CD14-positive monocyte (primary cell): ENCODE results near the gene DUS1L. TPM values are rescaled to one million over a fixed set of nuclear protein-coding genes. Genes with fewer than 3 reads are reported as not detected.

ENCODE experiments used
- DNase-seq, 3 donors: peaks; one replicate each; pipeline ENCODE4 v3.0.0-alpha.2; 2011 to 2022
- H2AFZ ChIP-seq: 2 replicates; pipeline ENCODE4 v1.6.0; 2012; ENCODE audit warnings: mild to moderate bottlenecking, low read depth, low read length, inconsistent platforms; ENCODE audit not compliant: insufficient read depth, poor library complexity, severe bottlenecking
- H3K27ac ChIP-seq, 2 donors: 1 replicate in 1 of 2; 2 replicates in 1 of 2; pipeline ENCODE4 v1.5.1; 2012 to 2013; ENCODE audit warnings: low read length in 2 of 2, control low read depth in 1 of 2, inconsistent platforms in 1 of 2, low read depth in 1 of 2, mild to moderate bottlenecking in 1 of 2
- H3K27me3 ChIP-seq, 2 donors: one replicate each; pipeline versions ENCODE4 v1.6.0 to v1.6.1; 2011 to 2013; ENCODE audit warnings: low read length in 2 of 2; ENCODE audit not compliant: control insufficient read depth in 2 of 2, insufficient read depth in 2 of 2
- H3K36me3 ChIP-seq, 2 donors: replicated peaks in 1 of 2; 1 replicate in 1 of 2; 2 replicates in 1 of 2; pipeline versions ENCODE4 v1.5.1 to v1.6.1; 2012 to 2013; ENCODE audit warnings: low read length in 2 of 2, control low read depth in 1 of 2, inconsistent platforms in 1 of 2, mild to moderate bottlenecking in 1 of 2; ENCODE audit not compliant: insufficient read depth in 2 of 2, control insufficient read depth in 1 of 2
- H3K4me1 ChIP-seq, 2 donors: 1 replicate in 1 of 2; 2 replicates in 1 of 2; pipeline versions ENCODE4 v1.5.1 to v1.6.1; 2012 to 2013; ENCODE audit warnings: low read length in 2 of 2, control low read depth in 1 of 2, inconsistent platforms in 1 of 2, mild to moderate bottlenecking in 1 of 2, moderate library complexity in 1 of 2; ENCODE audit not compliant: insufficient read depth in 2 of 2, control insufficient read depth in 1 of 2
- H3K4me2 ChIP-seq: replicated peaks from 2 replicates; pipeline ENCODE3; 2012; ENCODE audit warnings: low read length, moderate library complexity, mild to moderate bottlenecking; ENCODE audit not compliant: poor library complexity, severe bottlenecking; ENCODE audit errors: extremely low read depth
- H3K4me3 ChIP-seq, 3 experiments: fragments of 200-600 bp in 1 of 3; sonication (generic) in 1 of 3; replicated peaks in 1 of 3; 1 replicate in 2 of 3; 2 replicates in 1 of 3; pipeline ENCODE4 v1.5.1; 2011 to 2013; ENCODE audit warnings: low read length in 3 of 3, mild to moderate bottlenecking in 3 of 3, control low read depth in 2 of 3, low read depth in 2 of 3, inconsistent platforms in 1 of 3, moderate library complexity in 1 of 3
- H3K79me2 ChIP-seq: 2 replicates; pipeline ENCODE4 v1.6.0; 2012; ENCODE audit warnings: mild to moderate bottlenecking, control low read depth, inconsistent platforms, low read length, moderate library complexity; ENCODE audit not compliant: insufficient read depth
- H3K9ac ChIP-seq: 2 replicates; pipeline ENCODE4 v1.6.0; 2017; ENCODE audit warnings: low read length, mild to moderate bottlenecking; ENCODE audit not compliant: insufficient read depth, poor library complexity, severe bottlenecking
- H3K9me3 ChIP-seq, 2 donors: replicated peaks in 1 of 2; 1 replicate in 1 of 2; 2 replicates in 1 of 2; pipeline versions ENCODE4 v1.5.1 to v1.6.1; 2012 to 2013; ENCODE audit warnings: low read length in 2 of 2, control low read depth in 1 of 2; ENCODE audit not compliant: control insufficient read depth in 1 of 2, insufficient read depth in 1 of 2
- H4K20me1 ChIP-seq: 2 replicates; pipeline ENCODE4 v1.6.0; 2012; ENCODE audit warnings: mild to moderate bottlenecking, low read length, control low read depth, moderate library complexity; ENCODE audit not compliant: insufficient read depth
- H3K27ac Mint-ChIP-seq, 7 donors: one replicate each; pipeline ENCODE4 v1.8.0; 2020; ENCODE audit warnings: mild to moderate bottlenecking in 7 of 7, mixed read lengths in 7 of 7, moderate library complexity in 6 of 7, inconsistent platforms in 2 of 7
- H3K27me3 Mint-ChIP-seq, 3 donors: one replicate each; pipeline ENCODE4 v1.8.0; 2021 to 2022; ENCODE audit warnings: low read depth in 3 of 3, mild to moderate bottlenecking in 3 of 3, mixed read lengths in 3 of 3, moderate library complexity in 3 of 3, inconsistent platforms in 1 of 3
- H3K36me3 Mint-ChIP-seq, 2 donors: one replicate each; pipeline ENCODE4 v1.8.0; 2020; ENCODE audit warnings: mixed read lengths in 2 of 2, inconsistent platforms in 1 of 2, mild to moderate bottlenecking in 1 of 2
- H3K4me1 Mint-ChIP-seq: one replicate; pipeline ENCODE4 v1.8.0; 2020; ENCODE audit warnings: mild to moderate bottlenecking, mixed read lengths
- H3K4me3 Mint-ChIP-seq, 2 donors: one replicate each; pipeline ENCODE4 v1.8.0; 2020; ENCODE audit warnings: mild to moderate bottlenecking in 2 of 2, mixed read lengths in 2 of 2, moderate library complexity in 1 of 2
- H3K9me3 Mint-ChIP-seq, 7 donors: one replicate each; pipeline ENCODE4 v1.8.0; 2020 to 2022; ENCODE audit warnings: mixed read lengths in 7 of 7, mild to moderate bottlenecking in 6 of 7, moderate library complexity in 6 of 7, inconsistent platforms in 2 of 7
- CTCF ChIP-seq: fragments of 200-600 bp; IDR thresholded peaks from one replicate; pipeline ENCODE4 v1.8.0; 2022; ENCODE audit warnings: antibody characterized with exemption, mild to moderate bottlenecking
- WGBS: methylation state at CpG from one replicate; pipeline ENCODE4 v1.1.5; 2013; ENCODE audit warnings: missing lambda C conversion rate; ENCODE audit not compliant: insufficient coverage; 5-methylcytosine and 5-hydroxymethylcytosine counted together
- intact Hi-C, 2 donors: fragments of 100-400 bp; cut with micrococcal nuclease; formaldehyde crosslinking; loops; one replicate each; pipeline versions ENCODE4 v1.15.0 to v1.15.1; 2023
- polyA plus RNA-seq, 3 donors: library from polyadenylated mRNA; depleted of rRNA in 1 of 3; unstranded in 2 of 3; stranded (reverse) in 1 of 3; fragments of 300-500 nt in 2 of 3; fragments of >200 nt in 1 of 3; fragmentation: Illumina TruSeq in 2 of 3; gene quantifications; 1 replicate in 2 of 3; 2 replicates in 1 of 3; pipeline ENCODE4 v1.2.3, GENCODE V29; 2012 to 2021

Gene DUS1L
- polyA plus RNA-seq, 3 donors, result 23.9 to 175 (median 47.6) TPM

DNA sequence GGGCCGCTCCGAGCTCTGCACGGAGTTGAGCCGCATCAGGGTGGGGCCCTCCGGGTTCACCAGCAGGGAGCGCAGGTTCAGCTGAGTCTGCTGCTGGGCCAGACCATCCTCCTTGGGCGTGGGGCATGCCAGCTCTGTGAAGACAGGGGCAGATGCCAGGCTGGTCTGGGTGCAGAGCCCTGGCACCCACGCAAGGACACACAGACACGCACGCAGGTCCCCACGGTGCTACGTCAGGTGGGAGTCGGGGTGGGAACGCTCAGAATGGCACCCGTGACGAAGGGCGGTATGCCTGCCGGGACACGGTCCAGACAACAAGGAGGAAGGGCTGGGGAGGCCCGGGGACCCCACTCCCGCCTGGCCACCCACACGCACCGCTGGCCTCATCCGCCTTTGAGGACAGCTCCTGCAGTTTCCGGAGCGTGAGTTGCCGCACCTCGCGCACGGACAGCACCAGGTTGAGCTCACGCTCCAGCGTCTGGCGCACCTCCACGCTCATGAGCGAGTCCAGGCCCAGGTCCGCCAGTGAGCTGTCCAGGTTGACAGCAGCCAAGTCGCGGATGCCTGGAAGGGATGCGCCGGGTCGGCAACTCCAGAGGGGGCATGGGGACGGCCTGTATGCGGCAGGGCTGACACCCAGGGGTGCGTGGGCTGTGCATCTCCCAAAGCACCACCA is 15.3 kb upstream of the DUS1L start:
- Histone ChIP-seq H4K20me1 (no peaks in the 10 kb centered on the region), H3K27me3 (no peaks in the 10 kb centered on the region), H3K9ac (no peak overlapping the region), H3K36me3 (peaks cover 52 to 63% of the 10 kb centered on the region in 2 donors), H3K4me1 (no peaks in the 10 kb centered on the region), H3K79me2 (no peaks in the 10 kb centered on the region), H3K9me3 (no peaks in the 10 kb centered on the region), H3K4me2 (no peak overlapping the region), H2AFZ (no peak overlapping the region), H3K4me3 (no peak overlapping the region), H3K27ac (no peak overlapping the region)
- 97% methylated on average over 43 of the region's 44 CpGs for WGBS
- Mint-ChIP-seq H3K4me3 (no peak overlapping the region), H3K4me1 (no peaks in the 10 kb centered on the region), H3K27ac (peak overlapping the region in 1 of 7 donors; percentile 15), H3K36me3 (peaks cover 36 to 65% of the 10 kb centered on the region in 2 donors), H3K27me3 (peaks cover 0 to 3% (median under 1%) of the 10 kb centered on the region in 3 donors), H3K9me3 (peaks cover 0 to 1% (median 0%) of the 10 kb centered on the region in 7 donors)
- intact Hi-C loops, result no loop called here
- TF ChIP-seq CTCF, result no peak
- DNase-seq, result no peak

- H3K79me2 ChIP-seq, result no peaks in the 10 kb centered on the region
- H3K4me2 ChIP-seq, result no peak overlapping the region
- intact Hi-C loops, result no loop called here
- H2AFZ ChIP-seq, result no peak overlapping the region
- no peaks in the 10 kb centered on the region for H3K9me3 ChIP-seq
- peaks cover 1 to 6% (median 2%) of the 10 kb centered on the region in 3 donors for H3K27me3 Mint-ChIP-seq
- H3K4me1 ChIP-seq, result no peaks in the 10 kb centered on the region
- no peaks in the 10 kb centered on the region for H3K27me3 ChIP-seq
- H3K9ac ChIP-seq, result no peak overlapping the region
- H3K36me3 ChIP-seq, result peaks cover 48 to 57% of the 10 kb centered on the region in 2 donors
- no peak overlapping the region for H3K4me3 ChIP-seq
- WGBS, result 93% methylated on average over 27 of the region's 36 CpGs
- H4K20me1 ChIP-seq, result no peaks in the 10 kb centered on the region
- no peak overlapping the region for H3K4me3 Mint-ChIP-seq
- no peak for TF ChIP-seq CTCF
- peaks cover 0 to 1% (median 0%) of the 10 kb centered on the region in 7 donors for H3K9me3 Mint-ChIP-seq
- H3K27ac ChIP-seq, result no peak overlapping the region
- H3K27ac Mint-ChIP-seq, result no peak overlapping the region
- H3K4me1 Mint-ChIP-seq, result no peaks in the 10 kb centered on the region
- DNase-seq, result no peak
- peaks cover 36 to 59% of the 10 kb centered on the region in 2 donors for H3K36me3 Mint-ChIP-seq
Observed at GRCh38 chr17:82080048-82080788, 14.6 kb upstream of the DUS1L start.
